ENCODE data around the gene DENND1B. TPM values are rescaled to one million over a fixed set of nuclear protein-coding genes. Genes with fewer than 3 reads are reported as not detected.
A peak's percentile ranks its signal among the peaks of the same experiment; 100 is the strongest.

Gene DENND1B
- total and polyA plus RNA-seq, 12 donors: 1.7 to 14.3 (median 6.5) TPM

DNA sequence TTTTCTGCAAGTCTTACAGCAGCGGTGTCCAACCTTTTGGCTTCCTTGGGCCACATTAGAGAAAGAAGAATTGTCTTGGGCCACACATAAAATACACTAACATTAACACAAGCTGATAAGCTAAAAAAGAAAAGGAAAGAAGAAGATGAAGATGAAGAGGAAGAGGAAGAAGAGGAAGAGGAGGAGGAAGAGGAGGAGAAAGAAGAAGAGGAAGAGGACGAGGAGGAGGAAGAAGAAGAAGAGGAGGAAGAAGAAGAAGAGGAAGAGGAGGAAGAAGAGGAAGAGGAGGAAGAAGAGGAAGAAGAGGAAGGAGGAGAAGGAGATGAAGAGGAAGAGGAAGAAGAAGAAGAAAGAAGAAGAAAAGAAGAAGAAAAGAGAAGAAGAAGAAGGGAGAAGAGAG lies 230.7 kb downstream of the DENND1B start:
- Histone ChIP-seq H3K4me1 (replicated peaks in 1 of 2) (no peaks in the 10 kb centered on the region), H3K36me3 (replicated peaks in 1 of 2) (no peaks in the 10 kb centered on the region), H3K27me3 (no peaks in the 10 kb centered on the region), H3K27ac (no peak overlapping the region), H3K4me3 (no peak overlapping the region), H3K9me3 (replicated peaks in 1 of 3) (peaks cover 0 to 4% (median 0%) of the 10 kb centered on the region in 3 donors)
- TF ChIP-seq POLR2A (IDR thresholded peaks at IDR 0.05): no peak
- TF ChIP-seq CTCF (IDR thresholded peaks at IDR 0.05): no peak
- intact Hi-C loops (cut with DNase I): no loop called here
- DNase-seq: no peak
- WGBS, 4 donors: 85 to 94% (median 93%) methylated on average over 2 of the region's 2 CpGs

GRCh38 chr1:197544130-197544529 lies 231.2 kb downstream of the DENND1B start:
- no peak overlapping the region for H3K27ac ChIP-seq
- 90 to 91% (median 90%) methylated on average over 3 of the region's 3 CpGs for WGBS, 4 donors
- peaks cover 0 to 4% (median 0%) of the 10 kb centered on the region in 3 donors for H3K9me3 ChIP-seq (replicated peaks in 1 of 3)
- H3K36me3 ChIP-seq (replicated peaks in 1 of 2): no peaks in the 10 kb centered on the region
- intact Hi-C loops (cut with DNase I): no loop called here
- TF ChIP-seq CTCF (IDR thresholded peaks at IDR 0.05) (no peak), POLR2A (IDR thresholded peaks at IDR 0.05) (no peak)
- no peak for DNase-seq
- no peak overlapping the region for H3K4me3 ChIP-seq
- H3K27me3 ChIP-seq: no peaks in the 10 kb centered on the region
- no peaks in the 10 kb centered on the region for H3K4me1 ChIP-seq (replicated peaks in 1 of 2)

DNA sequence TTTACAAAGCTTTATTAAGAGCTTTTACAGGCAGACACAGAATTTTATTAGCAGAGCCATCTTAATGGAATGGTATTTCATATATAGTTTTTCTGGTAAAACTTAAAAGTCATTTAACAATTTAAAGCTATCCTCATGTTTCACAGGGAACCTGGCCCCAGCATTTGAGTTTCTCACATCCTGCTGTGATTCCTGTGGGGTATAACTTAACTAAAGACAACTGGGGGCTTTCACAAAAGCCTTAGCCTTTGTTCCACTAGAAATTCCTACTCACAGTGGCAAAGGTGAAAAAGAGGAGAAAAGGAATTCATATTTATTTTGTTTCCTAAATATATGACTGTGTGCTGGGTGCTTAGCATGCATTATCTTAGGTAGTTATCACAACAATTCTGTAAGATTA lies 233.9 kb downstream of the DENND1B start:
- TF ChIP-seq CTCF (IDR thresholded peaks at IDR 0.05) (no peak), POLR2A (IDR thresholded peaks at IDR 0.05) (no peak)
- no peak for DNase-seq
- Histone ChIP-seq H3K27me3 (no peaks in the 10 kb centered on the region), H3K36me3 (replicated peaks in 1 of 2) (no peaks in the 10 kb centered on the region), H3K4me3 (no peak overlapping the region), H3K9me3 (replicated peaks in 1 of 3) (peaks cover 0 to 4% (median 0%) of the 10 kb centered on the region in 3 donors), H3K27ac (no peak overlapping the region), H3K4me1 (replicated peaks in 1 of 2) (no peaks in the 10 kb centered on the region)
- intact Hi-C loops (cut with DNase I): no loop called here

DNA sequence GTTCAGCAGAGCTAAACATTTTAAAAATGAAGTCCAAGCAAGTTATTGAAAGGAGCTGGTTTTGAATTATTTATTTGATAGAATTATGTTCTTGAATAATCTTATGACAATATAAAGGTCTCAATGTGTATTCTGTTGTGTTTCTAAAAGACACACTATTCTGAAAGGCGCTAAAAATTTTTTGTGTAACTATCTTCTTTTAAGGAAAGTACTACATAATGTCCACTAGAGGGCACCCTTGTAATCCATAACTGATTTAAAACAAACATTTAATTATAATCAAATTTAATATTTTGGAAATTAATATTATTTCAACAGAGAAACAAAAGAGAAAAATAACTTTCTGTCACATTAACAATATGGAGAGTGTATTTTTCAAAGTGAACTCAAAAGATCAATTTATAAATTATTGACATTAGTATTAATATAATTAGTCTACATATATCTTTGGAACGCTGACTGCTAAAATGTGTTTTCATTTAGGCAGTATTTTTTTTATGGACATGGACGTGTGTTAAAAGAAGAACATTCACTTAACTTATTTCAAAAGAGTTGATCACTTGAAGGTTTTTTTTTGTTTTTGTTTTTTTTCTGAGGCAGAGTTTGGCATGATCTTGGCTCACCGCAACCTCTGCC lies 248.4 kb downstream of the DENND1B start:
- no peaks in the 10 kb centered on the region for H3K27me3 ChIP-seq
- H3K4me3 ChIP-seq: no peak overlapping the region
- DNase-seq: no peak
- no peaks in the 10 kb centered on the region for H3K9me3 ChIP-seq (replicated peaks in 1 of 3)
- no peaks in the 10 kb centered on the region for H3K4me1 ChIP-seq (replicated peaks in 1 of 2)
- no peaks in the 10 kb centered on the region for H3K36me3 ChIP-seq (replicated peaks in 1 of 2)
- no peak overlapping the region for H3K27ac ChIP-seq
- TF ChIP-seq POLR2A (IDR thresholded peaks at IDR 0.05): no peak
- TF ChIP-seq CTCF (IDR thresholded peaks at IDR 0.05): peak; percentile 21 to 85 (median 61)
- WGBS, 4 donors: 55 to 63% (median 58%) methylated on average over 4 of the region's 4 CpGs
- intact Hi-C loops (cut with DNase I): no loop called here
